Adrenal gland (tissue), 12 donors: ENCODE results near the gene NLRP5. TPM values are rescaled to one million over a fixed set of nuclear protein-coding genes. Genes with fewer than 3 reads are reported as not detected.

ENCODE experiments used
- DNase-seq, 7 donors: peaks; one replicate each; pipeline ENCODE4 v3.0.0-alpha.2; 2019 to 2020
- H3K27ac ChIP-seq, 5 donors: fragments of 200-600 bp; sonication (generic) in 4 of 5; 1 replicate in 3 of 5; 2 replicates in 2 of 5; pipeline versions ENCODE4 v1.5.1 to v1.8.0; 2016 to 2020; ENCODE audit warnings: mild to moderate bottlenecking in 1 of 5
- H3K27me3 ChIP-seq: fragments of 200-600 bp; 2 replicates; pipeline ENCODE4 v1.8.0; 2021
- H3K36me3 ChIP-seq, 2 donors: fragments of 200-600 bp; replicated peaks in 1 of 2; 1 replicate in 1 of 2; 2 replicates in 1 of 2; pipeline versions ENCODE4 v1.5.1 to v1.8.0; 2018 to 2022
- H3K4me1 ChIP-seq, 2 donors: fragments of 200-600 bp; replicated peaks in 1 of 2; 1 replicate in 1 of 2; 2 replicates in 1 of 2; pipeline versions ENCODE4 v1.5.1 to v1.8.0; 2018 to 2021
- H3K4me3 ChIP-seq, 4 donors: fragments of 200-600 bp; sonication (generic) in 3 of 4; one replicate each; pipeline ENCODE4 v1.5.1; 2016 to 2018
- H3K9me3 ChIP-seq, 3 donors: fragments of 200-600 bp; sonication (generic) in 1 of 3; replicated peaks in 1 of 3; 1 replicate in 2 of 3; 2 replicates in 1 of 3; pipeline versions ENCODE4 v1.5.1 to v1.8.0; 2016 to 2021
- POLR2A ChIP-seq, 2 donors: fragments of 450-650 bp; IDR thresholded peaks; one replicate each; pipeline ENCODE4 v1.6.1; 2017; ENCODE audit warnings: antibody characterized with exemption in 2 of 2, mild to moderate bottlenecking in 2 of 2, moderate library complexity in 1 of 2
- WGBS, 4 donors: extraction: QIAGEN DNeasy Blood & Tissue Kit in 2 of 4; methylation state at CpG; one replicate each; pipeline versions ENCODE4 v1.1.5 to v1.1.7; 2013 to 2017; 5-methylcytosine and 5-hydroxymethylcytosine counted together
- intact Hi-C, 2 donors: fragments of 100-400 bp; cut with DNase I; formaldehyde crosslinking; loops; one replicate each; pipeline versions ENCODE4 v1.14.1 to v1.15.0; 2022 to 2023
- polyA plus RNA-seq, 3 donors: library from polyadenylated mRNA; stranded (reverse); fragments of 200-250 nt in 2 of 3; fragments of 350-450 nt in 1 of 3; fragmentation: Illumina TruSeq in 1 of 3; extraction: RNeasy Lipid Tissue Mini Kit (QIAGEN cat#74804) in 1 of 3; gene quantifications; one replicate each; pipeline ENCODE4 v1.2.3, GENCODE V29; 2013 to 2014
- total RNA-seq, 9 donors: library from RNA; depleted of rRNA in 4 of 9; stranded (reverse); fragments of >200 nt in 4 of 9; fragments of 120-200 nt in 1 of 9; fragmentation: NEBNext Ultra II Directional in 1 of 9; extraction: Animal tissue kit (Norgen Biotek cat#: 25700) in 1 of 9; gene quantifications; one replicate each; pipeline versions ENCODE4 v1.1.0 to v1.2.4, GENCODE V29; 2013 to 2023
- TF ChIP-seq, protein P1 (sequence below), 6 experiments: fragments of 450-650 bp in 4 of 6; fragments of 200-600 bp in 2 of 6; sonication (generic) in 1 of 6; IDR thresholded peaks; 1 replicate in 5 of 6; 2 replicates in 1 of 6; pipeline versions ENCODE4 v1.5.1 to v1.8.0; 2016 to 2021; ENCODE audit warnings: antibody characterized with exemption in 6 of 6, mild to moderate bottlenecking in 2 of 6, moderate library complexity in 1 of 6
- donor health status: healthy with polysubstance abuse.
- donor health status: Bipolar disorder and iron deficiency.
- donor health status: DM: yes; HTN: yes; CAD: no.
- donor health status: DM: no; HTN: no; CAD: no.
- donor health status: DM: no; HTN: no; CAD: no.
- donor health status: DM: yes; HTN: yes; CAD: no.

Gene NLRP5
- total and polyA plus RNA-seq, 12 donors = not detected

- intact Hi-C loops = loop anchor here (5.0 to 10.0 kb wide), 6 partner anchors 81 to 268 kb away; no protein-coding TSS in a partner anchor
- 2 to 5% (median 4%) methylated on average over 5 of the region's 5 CpGs for WGBS, 4 donors
- no peak overlapping the region for H3K4me3 ChIP-seq
- peak; percentile 48 to 83 (median 67) for DNase-seq
- H3K27me3 ChIP-seq = no peaks in the 10 kb centered on the region
- H3K9me3 ChIP-seq = no peaks in the 10 kb centered on the region
- H3K36me3 ChIP-seq = no peaks in the 10 kb centered on the region
- peaks cover 8% of the 10 kb centered on the region in 2 donors for H3K4me1 ChIP-seq
- H3K27ac ChIP-seq = no peak overlapping the region
- TF ChIP-seq, protein P1, sequence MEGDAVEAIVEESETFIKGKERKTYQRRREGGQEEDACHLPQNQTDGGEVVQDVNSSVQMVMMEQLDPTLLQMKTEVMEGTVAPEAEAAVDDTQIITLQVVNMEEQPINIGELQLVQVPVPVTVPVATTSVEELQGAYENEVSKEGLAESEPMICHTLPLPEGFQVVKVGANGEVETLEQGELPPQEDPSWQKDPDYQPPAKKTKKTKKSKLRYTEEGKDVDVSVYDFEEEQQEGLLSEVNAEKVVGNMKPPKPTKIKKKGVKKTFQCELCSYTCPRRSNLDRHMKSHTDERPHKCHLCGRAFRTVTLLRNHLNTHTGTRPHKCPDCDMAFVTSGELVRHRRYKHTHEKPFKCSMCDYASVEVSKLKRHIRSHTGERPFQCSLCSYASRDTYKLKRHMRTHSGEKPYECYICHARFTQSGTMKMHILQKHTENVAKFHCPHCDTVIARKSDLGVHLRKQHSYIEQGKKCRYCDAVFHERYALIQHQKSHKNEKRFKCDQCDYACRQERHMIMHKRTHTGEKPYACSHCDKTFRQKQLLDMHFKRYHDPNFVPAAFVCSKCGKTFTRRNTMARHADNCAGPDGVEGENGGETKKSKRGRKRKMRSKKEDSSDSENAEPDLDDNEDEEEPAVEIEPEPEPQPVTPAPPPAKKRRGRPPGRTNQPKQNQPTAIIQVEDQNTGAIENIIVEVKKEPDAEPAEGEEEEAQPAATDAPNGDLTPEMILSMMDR (IDR thresholded peaks at IDR 0.05) = peak; percentile 74 to 91 (median 86)
- TF ChIP-seq POLR2A (IDR thresholded peaks at IDR 0.05) = no peak
Observed at GRCh38 chr19:56076498-56076897, 89.9 kb downstream of the NLRP5 start.

DNA sequence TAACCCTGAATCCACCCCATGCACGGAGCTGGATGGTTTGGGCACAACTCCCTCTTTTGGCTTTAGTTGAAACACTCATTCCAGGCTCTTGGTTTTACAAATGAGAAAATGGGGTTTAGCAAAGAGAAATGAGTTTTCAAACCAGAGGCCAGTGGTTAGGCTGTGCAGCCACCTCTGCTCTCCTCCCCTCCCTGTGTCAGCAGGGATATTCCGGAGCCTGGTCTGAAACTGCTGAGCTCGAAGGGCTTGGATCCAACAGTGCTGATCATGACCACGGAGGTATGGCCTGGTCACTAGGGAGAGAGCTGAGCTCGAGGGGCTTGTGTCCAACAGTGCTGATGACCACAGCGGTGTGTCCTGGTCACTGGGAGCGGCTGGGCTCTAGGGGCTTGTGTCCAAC is 93.0 kb downstream of the NLRP5 start:
- intact Hi-C loops = loop anchor here (5.0 to 10.0 kb wide), 6 partner anchors 78 to 265 kb away; no protein-coding TSS in a partner anchor
- Histone ChIP-seq H3K4me3 (no peak overlapping the region), H3K36me3 (no peaks in the 10 kb centered on the region), H3K27ac (no peak overlapping the region), H3K9me3 (no peaks in the 10 kb centered on the region), H3K4me1 (peaks cover 9 to 10% of the 10 kb centered on the region in 2 donors), H3K27me3 (no peaks in the 10 kb centered on the region)
- TF ChIP-seq, protein P1 (IDR thresholded peaks at IDR 0.05) = no peak
- no peak for TF ChIP-seq POLR2A (IDR thresholded peaks at IDR 0.05)
- no peak for DNase-seq
- WGBS, 4 donors = 62 to 77% (median 70%) methylated on average over 1 to 7 of the region's 7 CpGs

GRCh38 chr19:56080669-56081401 is 94.3 kb downstream of the NLRP5 start:
- Histone ChIP-seq H3K4me1 (peaks cover 11 to 18% of the 10 kb centered on the region in 2 donors), H3K4me3 (peak overlapping the region in 2 of 4 donors; percentile 18 to 45), H3K9me3 (no peaks in the 10 kb centered on the region), H3K27me3 (no peaks in the 10 kb centered on the region), H3K27ac (peak overlapping the region in 1 of 5 donors; percentile 24), H3K36me3 (no peaks in the 10 kb centered on the region)
- WGBS, 4 donors = 0 to 2% (median 2%) methylated on average over 18 to 36 of the region's 36 CpGs
- intact Hi-C loops = no loop called here
- TF ChIP-seq, protein P1 (IDR thresholded peaks at IDR 0.05) = peak; percentile 37 to 80 (median 63)
- TF ChIP-seq POLR2A (IDR thresholded peaks at IDR 0.05) = no peak
- DNase-seq = peak; percentile 73 to 92 (median 88)

- no peak for DNase-seq
- Histone ChIP-seq H3K27me3 (no peaks in the 10 kb centered on the region), H3K4me3 (no peak overlapping the region), H3K9me3 (no peaks in the 10 kb centered on the region), H3K4me1 (peaks cover 21 to 28% of the 10 kb centered on the region in 2 donors), H3K36me3 (peaks cover 0 to 9% of the 10 kb centered on the region in 2 donors), H3K27ac (no peak overlapping the region)
- WGBS, 4 donors = 60 to 70% (median 62%) methylated on average over 9 of the region's 9 CpGs
- intact Hi-C loops = no loop called here
- TF ChIP-seq, protein P1 (IDR thresholded peaks at IDR 0.05) = no peak
- TF ChIP-seq POLR2A (IDR thresholded peaks at IDR 0.05) = no peak
Observed at GRCh38 chr19:56083668-56084067, 97.1 kb downstream of the NLRP5 start.
